GM10266 (cell line): ENCODE results near the gene SLC35D1.

Experiments
- DNase-seq: peaks from one replicate; pipeline ENCODE4 v3.0.0; 2012; ENCODE audit errors: extremely low spot score
- TF ChIP-seq, protein P1 (sequence below): IDR thresholded peaks from 2 replicates; pipeline ENCODE4 v1.5.1; 2012; ENCODE audit warnings: mild to moderate bottlenecking, low read depth; ENCODE audit not compliant: control insufficient read depth, insufficient read depth; ENCODE audit errors: missing control alignments

SLC35D1 gene

GRCh38 chr1:67009792-67010191, 44.2 kb downstream of the SLC35D1 start:
- TF ChIP-seq, protein P1, sequence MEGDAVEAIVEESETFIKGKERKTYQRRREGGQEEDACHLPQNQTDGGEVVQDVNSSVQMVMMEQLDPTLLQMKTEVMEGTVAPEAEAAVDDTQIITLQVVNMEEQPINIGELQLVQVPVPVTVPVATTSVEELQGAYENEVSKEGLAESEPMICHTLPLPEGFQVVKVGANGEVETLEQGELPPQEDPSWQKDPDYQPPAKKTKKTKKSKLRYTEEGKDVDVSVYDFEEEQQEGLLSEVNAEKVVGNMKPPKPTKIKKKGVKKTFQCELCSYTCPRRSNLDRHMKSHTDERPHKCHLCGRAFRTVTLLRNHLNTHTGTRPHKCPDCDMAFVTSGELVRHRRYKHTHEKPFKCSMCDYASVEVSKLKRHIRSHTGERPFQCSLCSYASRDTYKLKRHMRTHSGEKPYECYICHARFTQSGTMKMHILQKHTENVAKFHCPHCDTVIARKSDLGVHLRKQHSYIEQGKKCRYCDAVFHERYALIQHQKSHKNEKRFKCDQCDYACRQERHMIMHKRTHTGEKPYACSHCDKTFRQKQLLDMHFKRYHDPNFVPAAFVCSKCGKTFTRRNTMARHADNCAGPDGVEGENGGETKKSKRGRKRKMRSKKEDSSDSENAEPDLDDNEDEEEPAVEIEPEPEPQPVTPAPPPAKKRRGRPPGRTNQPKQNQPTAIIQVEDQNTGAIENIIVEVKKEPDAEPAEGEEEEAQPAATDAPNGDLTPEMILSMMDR = no peak

GRCh38 chr1:67005068-67005467, 48.9 kb downstream of the SLC35D1 start:
- TF ChIP-seq, protein P1 = no peak
- DNase-seq = no peak

More at GRCh38 chr1:67009792-67010191, 44.2 kb downstream of the SLC35D1 start:
- no peak for DNase-seq

DNA sequence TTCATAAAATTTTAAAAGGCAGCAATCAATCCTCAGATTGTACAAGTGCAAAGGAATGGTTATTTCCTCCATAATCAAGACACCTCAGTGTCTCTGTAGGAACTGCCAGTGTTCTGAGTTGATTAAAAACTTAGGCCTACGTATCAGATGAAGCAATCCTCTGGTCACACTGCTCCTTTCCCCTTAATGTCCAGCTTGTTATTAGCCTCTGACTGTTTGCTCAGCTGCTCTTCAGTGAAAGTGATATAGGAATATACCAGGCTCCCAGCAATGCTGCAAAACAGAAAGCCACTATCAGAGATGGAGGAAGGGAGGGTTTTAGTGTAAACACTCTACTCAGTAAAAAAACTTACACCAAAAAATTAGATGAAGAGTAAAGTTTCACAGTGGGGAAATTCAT, 49.8 kb downstream of the SLC35D1 start:
- TF ChIP-seq, protein P1 = no peak
- DNase-seq = no peak

- TF ChIP-seq, protein P1 = no peak
- DNase-seq = no peak
Observed at GRCh38 chr1:67001682-67002425, 52.1 kb downstream of the SLC35D1 start.

DNA sequence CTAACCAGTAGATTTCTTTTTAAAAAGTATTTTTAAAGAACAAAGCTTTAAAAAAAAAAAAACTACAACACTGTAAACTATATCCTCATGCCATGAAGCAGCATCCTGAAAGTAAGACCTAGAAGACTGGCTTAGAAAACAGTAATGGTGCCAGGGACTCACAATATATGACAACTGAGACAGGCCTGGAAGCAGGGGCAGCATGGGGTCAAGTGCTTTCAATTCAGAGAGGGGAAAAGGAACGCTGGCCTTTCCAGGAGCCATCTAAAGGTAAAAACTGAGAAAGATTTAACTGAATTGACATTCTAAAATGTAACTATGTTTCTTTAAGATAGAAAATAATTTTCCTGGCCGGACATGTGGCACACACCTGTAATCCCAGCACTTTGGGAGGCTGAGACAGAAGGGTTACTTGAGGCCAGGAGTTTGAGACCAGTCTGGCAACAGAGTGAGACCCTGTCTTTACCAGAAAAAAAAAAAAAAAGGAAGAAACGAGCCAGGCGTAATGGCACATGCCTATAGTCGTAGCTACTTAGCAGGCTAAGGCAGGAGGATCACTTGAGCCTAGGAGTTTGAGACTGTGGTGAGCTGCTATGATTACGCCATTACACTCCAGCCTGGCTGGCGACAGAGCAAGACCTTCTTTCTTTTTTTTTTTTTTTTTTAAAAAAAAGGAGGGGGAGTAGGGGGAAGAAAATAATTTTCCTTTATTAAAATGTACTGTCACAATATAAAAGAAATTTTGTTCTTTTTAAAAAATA, 54.1 kb downstream of the SLC35D1 start:
- no peak for DNase-seq

DNA sequence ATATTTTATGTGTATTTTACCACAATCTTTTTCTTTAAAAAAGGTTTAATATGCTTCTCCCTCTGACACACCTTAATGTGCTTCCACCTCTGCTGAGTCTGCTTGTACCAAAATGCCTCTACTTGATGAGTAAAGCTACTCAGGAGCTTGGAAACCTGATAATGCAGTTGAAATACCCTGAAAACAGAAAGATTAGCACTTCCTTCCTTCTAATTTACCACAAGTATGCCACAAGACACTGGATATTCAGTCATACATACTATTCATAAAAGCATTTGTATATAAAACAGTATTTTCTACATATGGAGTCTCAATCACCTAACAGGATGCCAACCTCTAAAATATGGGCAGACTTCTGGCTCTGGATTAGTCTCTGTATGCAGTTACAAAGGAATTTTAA, 55.0 kb downstream of the SLC35D1 start:
- TF ChIP-seq, protein P1 = no peak
- DNase-seq = no peak

More for the DNA sequence above, 54.1 kb downstream of the SLC35D1 start:
- TF ChIP-seq, protein P1 = no peak
